KMS-11 (cell line): ENCODE measurements around the gene UBE2E3.

Experiments
- H2AFZ ChIP-seq: fragments of 200-600 bp; sonication (generic); 2 replicates; pipeline ENCODE4 v1.6.1; 2016; ENCODE audit warnings: antibody characterized with exemption, mixed run types, low read depth
- H3K27ac ChIP-seq: fragments of 200-600 bp; sonication (generic); 2 replicates; pipeline ENCODE4 v1.6.1; 2016; ENCODE audit warnings: mild to moderate bottlenecking, mixed run types
- H3K27me3 ChIP-seq: fragments of 200-600 bp; sonication (generic); 2 replicates; pipeline ENCODE4 v1.6.1; 2017; ENCODE audit warnings: mild to moderate bottlenecking, low read depth, mixed run types, moderate library complexity; ENCODE audit not compliant: insufficient read depth
- H3K36me3 ChIP-seq: fragments of 200-600 bp; sonication (generic); 2 replicates; pipeline ENCODE4 v1.6.1; 2017; ENCODE audit warnings: mild to moderate bottlenecking, mixed run types; ENCODE audit not compliant: insufficient read depth
- H3K4me1 ChIP-seq: fragments of 200-600 bp; sonication (generic); 2 replicates; pipeline ENCODE4 v1.6.1; 2016; ENCODE audit warnings: mild to moderate bottlenecking, low read depth, mixed run types; ENCODE audit not compliant: poor library complexity, severe bottlenecking
- H3K4me2 ChIP-seq: fragments of 200-600 bp; sonication (generic); 2 replicates; pipeline ENCODE4 v1.7.0; 2016; ENCODE audit warnings: mild to moderate bottlenecking, mixed run types
- H3K4me3 ChIP-seq: fragments of 200-600 bp; sonication (generic); IDR thresholded peaks from 2 replicates; pipeline ENCODE4 v1.6.1; 2017; ENCODE audit warnings: low read depth, low read length, mixed read lengths; ENCODE audit not compliant: insufficient read depth
- H3K79me2 ChIP-seq: fragments of 200-600 bp; sonication (generic); 2 replicates; pipeline ENCODE4 v1.6.1; 2016; ENCODE audit warnings: low read depth, mixed run types; ENCODE audit not compliant: insufficient read depth
- H3K9ac ChIP-seq: fragments of 200-600 bp; sonication (generic); 2 replicates; pipeline ENCODE4 v1.6.1; 2016; ENCODE audit warnings: mild to moderate bottlenecking, mixed run types
- H4K20me1 ChIP-seq: fragments of 200-600 bp; sonication (generic); 2 replicates; pipeline ENCODE4 v1.6.1; 2016; ENCODE audit warnings: mild to moderate bottlenecking, mixed run types; ENCODE audit not compliant: insufficient read depth
- TF ChIP-seq, protein P1 (sequence below): fragments of 200-600 bp; sonication (generic); conservative IDR thresholded peaks from 2 replicates; pipeline ENCODE4 v1.6.1; 2017; ENCODE audit warnings: low read depth, mild to moderate bottlenecking, antibody characterized with exemption, low read length, moderate library complexity, mixed read lengths

UBE2E3 gene

DNA sequence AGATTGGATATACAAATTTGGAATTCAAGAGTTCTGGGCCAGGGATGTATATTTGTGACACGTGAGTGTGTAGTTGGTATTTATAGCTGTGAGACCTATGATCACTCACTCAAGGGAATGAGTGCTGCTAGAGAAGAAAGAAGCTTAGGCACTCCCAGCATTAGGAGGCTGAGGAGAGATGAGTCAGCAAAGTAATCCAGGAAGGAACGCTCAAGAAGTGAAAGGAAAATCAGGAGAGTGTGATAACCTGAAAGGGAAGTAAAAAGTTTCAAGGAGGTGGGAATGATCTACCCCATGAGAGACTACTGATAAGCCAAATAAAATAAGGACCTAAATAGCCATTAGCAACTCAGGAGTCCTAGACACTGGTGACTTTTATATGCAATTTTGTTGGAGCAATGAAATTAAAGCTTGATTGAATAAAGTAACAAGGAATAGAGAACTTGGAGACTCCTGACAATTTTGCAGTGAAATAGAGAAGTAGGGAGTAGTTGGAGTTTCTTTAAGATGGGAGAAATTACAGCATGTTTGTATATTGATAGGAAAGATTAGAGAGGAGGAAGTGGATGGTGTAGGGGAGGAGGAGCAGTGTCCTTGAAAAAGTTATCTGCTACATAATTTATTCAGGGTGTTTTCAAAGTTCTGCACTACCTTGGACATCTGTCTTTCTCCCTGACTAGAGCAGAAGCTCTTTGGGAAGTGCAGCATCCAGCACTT lies 89.9 kb downstream of the UBE2E3 start:
- Histone ChIP-seq H3K36me3 (no peaks in the 10 kb centered on the region), H3K27me3 (no peaks in the 10 kb centered on the region), H3K9ac (no peak overlapping the region), H4K20me1 (no peaks in the 10 kb centered on the region), H3K27ac (no peak overlapping the region), H3K4me3 (no peak overlapping the region), H2AFZ (no peak overlapping the region), H3K4me2 (no peak overlapping the region), H3K4me1 (peaks cover 14% of the 10 kb centered on the region), H3K79me2 (no peaks in the 10 kb centered on the region)
- TF ChIP-seq, protein P1, sequence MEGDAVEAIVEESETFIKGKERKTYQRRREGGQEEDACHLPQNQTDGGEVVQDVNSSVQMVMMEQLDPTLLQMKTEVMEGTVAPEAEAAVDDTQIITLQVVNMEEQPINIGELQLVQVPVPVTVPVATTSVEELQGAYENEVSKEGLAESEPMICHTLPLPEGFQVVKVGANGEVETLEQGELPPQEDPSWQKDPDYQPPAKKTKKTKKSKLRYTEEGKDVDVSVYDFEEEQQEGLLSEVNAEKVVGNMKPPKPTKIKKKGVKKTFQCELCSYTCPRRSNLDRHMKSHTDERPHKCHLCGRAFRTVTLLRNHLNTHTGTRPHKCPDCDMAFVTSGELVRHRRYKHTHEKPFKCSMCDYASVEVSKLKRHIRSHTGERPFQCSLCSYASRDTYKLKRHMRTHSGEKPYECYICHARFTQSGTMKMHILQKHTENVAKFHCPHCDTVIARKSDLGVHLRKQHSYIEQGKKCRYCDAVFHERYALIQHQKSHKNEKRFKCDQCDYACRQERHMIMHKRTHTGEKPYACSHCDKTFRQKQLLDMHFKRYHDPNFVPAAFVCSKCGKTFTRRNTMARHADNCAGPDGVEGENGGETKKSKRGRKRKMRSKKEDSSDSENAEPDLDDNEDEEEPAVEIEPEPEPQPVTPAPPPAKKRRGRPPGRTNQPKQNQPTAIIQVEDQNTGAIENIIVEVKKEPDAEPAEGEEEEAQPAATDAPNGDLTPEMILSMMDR: no peak

DNA sequence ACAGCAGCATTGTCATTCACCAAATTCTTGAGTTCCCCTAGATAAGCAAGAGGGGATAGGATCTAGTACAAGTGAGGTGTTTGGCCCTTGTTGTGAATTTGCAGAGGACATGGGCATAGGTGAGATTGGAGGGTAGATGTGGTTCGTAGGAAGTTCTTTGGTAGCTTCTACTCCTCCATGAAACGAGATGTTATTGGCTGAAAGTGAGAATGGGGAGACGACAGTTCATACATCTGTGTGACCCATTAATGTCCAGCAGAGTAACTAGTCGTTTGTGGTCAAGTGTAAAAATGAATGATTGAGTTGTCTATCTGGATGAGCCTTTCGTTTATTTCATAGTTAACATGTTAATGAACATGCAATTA lies 90.4 kb downstream of the UBE2E3 start:
- H4K20me1 ChIP-seq: no peaks in the 10 kb centered on the region
- H3K79me2 ChIP-seq: no peaks in the 10 kb centered on the region
- no peak overlapping the region for H3K4me3 ChIP-seq
- H3K4me2 ChIP-seq: no peak overlapping the region
- no peaks in the 10 kb centered on the region for H3K36me3 ChIP-seq
- no peak overlapping the region for H3K27ac ChIP-seq
- H3K9ac ChIP-seq: no peak overlapping the region
- H3K27me3 ChIP-seq: no peaks in the 10 kb centered on the region
- TF ChIP-seq, protein P1: no peak
- peaks cover 14% of the 10 kb centered on the region for H3K4me1 ChIP-seq
- H2AFZ ChIP-seq: no peak overlapping the region

DNA sequence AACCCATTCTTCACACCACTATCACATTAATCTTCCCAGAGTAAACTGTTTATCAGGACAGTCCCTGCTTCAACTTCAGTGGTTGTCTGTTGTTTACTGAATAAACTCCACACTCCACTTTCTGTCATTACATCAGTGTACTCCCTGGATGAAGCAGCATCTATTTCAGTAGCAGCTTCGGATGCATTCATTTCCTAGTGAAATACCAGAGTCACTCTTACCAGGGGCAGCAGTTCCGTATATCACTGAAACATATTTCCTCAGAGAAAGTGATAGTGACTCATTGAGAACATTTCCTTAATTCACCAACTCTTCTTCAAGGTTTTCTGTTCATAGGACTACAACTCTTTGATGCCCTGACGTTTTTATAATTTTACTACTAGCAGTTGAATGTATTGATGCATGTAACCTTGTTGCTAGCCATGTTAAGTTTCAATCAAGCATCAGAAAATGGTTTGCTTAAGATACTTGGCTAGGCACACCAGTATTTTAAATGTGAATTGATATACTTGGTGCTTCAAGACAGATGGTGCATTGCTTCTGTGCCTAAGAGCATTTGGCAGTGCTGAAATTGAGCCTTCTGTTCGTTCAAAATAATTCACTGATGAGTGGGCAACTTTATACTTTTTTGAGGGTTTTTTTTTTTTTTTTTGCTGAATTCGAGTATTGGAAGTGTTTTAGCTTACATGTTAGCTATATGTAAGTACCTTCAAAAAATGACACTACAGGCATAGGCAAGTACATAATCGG lies 92.3 kb downstream of the UBE2E3 start:
- Histone ChIP-seq H3K9ac (no peak overlapping the region), H3K79me2 (no peaks in the 10 kb centered on the region), H3K36me3 (no peaks in the 10 kb centered on the region), H4K20me1 (no peaks in the 10 kb centered on the region), H3K27me3 (no peaks in the 10 kb centered on the region), H3K4me1 (peaks cover 13% of the 10 kb centered on the region), H3K4me3 (no peak overlapping the region), H2AFZ (no peak overlapping the region), H3K4me2 (no peak overlapping the region), H3K27ac (no peak overlapping the region)
- TF ChIP-seq, protein P1: no peak

DNA sequence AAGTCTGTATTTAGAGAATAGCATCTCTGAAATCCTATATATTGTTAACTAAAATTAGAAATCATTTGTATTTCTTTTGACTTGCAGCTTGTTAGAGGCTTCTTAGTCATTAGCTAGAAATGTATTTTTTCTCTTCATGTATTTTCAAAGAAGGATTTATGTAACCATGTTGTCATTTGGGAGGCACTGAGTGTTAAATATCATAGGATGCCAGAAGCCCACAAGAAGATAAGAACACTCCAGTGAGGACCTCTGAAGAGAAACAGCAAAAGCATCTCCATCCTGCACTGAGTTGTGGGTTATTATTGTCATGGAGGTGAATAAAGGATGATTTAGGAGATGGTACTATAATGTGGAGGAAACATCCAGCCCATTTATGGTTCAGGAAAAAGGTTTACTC lies 93.5 kb downstream of the UBE2E3 start:
- H3K4me1 ChIP-seq: peaks cover 13% of the 10 kb centered on the region
- H2AFZ ChIP-seq: no peak overlapping the region
- H3K27me3 ChIP-seq: no peaks in the 10 kb centered on the region
- no peaks in the 10 kb centered on the region for H3K79me2 ChIP-seq
- no peak overlapping the region for H3K9ac ChIP-seq
- no peak overlapping the region for H3K4me3 ChIP-seq
- H3K27ac ChIP-seq: no peak overlapping the region
- no peak overlapping the region for H3K4me2 ChIP-seq
- TF ChIP-seq, protein P1: no peak
- H3K36me3 ChIP-seq: no peaks in the 10 kb centered on the region
- no peaks in the 10 kb centered on the region for H4K20me1 ChIP-seq
